Psoas muscle (tissue), 8 donors: ENCODE results near the gene UNG. TPM values are rescaled to one million over a fixed set of nuclear protein-coding genes. Genes with fewer than 3 reads are reported as not detected.
A peak's percentile ranks its signal among the peaks of the same experiment; 100 is the strongest.

Experiments used
- ATAC-seq, 4 donors: fragments of 200-7000 bp; cut with Tn5 transposase; one replicate each; pipeline ENCODE4 v1.9.1; 2020; ENCODE audit warnings: moderate library complexity in 3 of 4, mild to moderate bottlenecking in 2 of 4
- DNase-seq, 2 donors: peaks; one replicate each; pipeline ENCODE4 v3.0.0-alpha.2; 2020
- H3K27ac ChIP-seq: fragments of 200-600 bp; one replicate; pipeline ENCODE4 v1.8.0; 2022
- H3K27me3 ChIP-seq, 3 donors: fragments of 200-600 bp in 1 of 3; one replicate each; pipeline versions ENCODE4 v1.6.1 to v1.8.0; 2013 to 2022; ENCODE audit warnings: low read length in 2 of 3, mild to moderate bottlenecking in 2 of 3, moderate library complexity in 1 of 3; ENCODE audit not compliant: insufficient read depth in 3 of 3
- H3K36me3 ChIP-seq, 2 donors: fragments of 200-600 bp in 1 of 2; one replicate each; pipeline versions ENCODE4 v1.6.1 to v1.8.0; 2013 to 2022; ENCODE audit warnings: low read depth in 1 of 2, mild to moderate bottlenecking in 1 of 2, moderate library complexity in 1 of 2; ENCODE audit not compliant: insufficient read depth in 1 of 2
- H3K4me1 ChIP-seq: fragments of 200-600 bp; one replicate; pipeline ENCODE4 v1.8.0; 2022
- H3K4me3 ChIP-seq: fragments of 200-600 bp; one replicate; pipeline ENCODE4 v1.8.0; 2022; ENCODE audit warnings: mild to moderate bottlenecking
- H3K9me3 ChIP-seq: fragments of 200-600 bp; one replicate; pipeline ENCODE4 v1.8.0; 2022
- WGBS, 3 donors: extraction: QIAGEN DNeasy Blood & Tissue Kit; methylation state at CpG; one replicate each; pipeline versions ENCODE4 v1.1.6 to v1.1.7; 2013; 5-methylcytosine and 5-hydroxymethylcytosine counted together
- intact Hi-C, 2 donors: fragments of 100-400 bp; cut with DNase I; formaldehyde crosslinking; loops; one replicate each; pipeline versions ENCODE4 v1.11.0 to v1.14.2; 2022
- polyA plus RNA-seq, 3 donors: library from polyadenylated mRNA; stranded (reverse); fragments of 200-250 nt; gene quantifications; one replicate each; pipeline ENCODE4 v1.2.3, GENCODE V29; 2013
- total RNA-seq, 4 donors: library from RNA; stranded (reverse); fragmentation: NEBNext Ultra II Directional in 2 of 4; extraction: Animal tissue kit (Norgen Biotek cat#: 25700) in 2 of 4; gene quantifications; one replicate each; pipeline versions ENCODE4 v1.2.1 to v1.2.4, GENCODE V29; 2021 to 2023
- TF ChIP-seq, protein P1 (sequence below): fragments of 200-600 bp; IDR thresholded peaks from one replicate; pipeline ENCODE4 v1.8.0; 2022; ENCODE audit warnings: antibody characterized with exemption
- donor health status: healthy with polysubstance abuse.
- donor health status: DM: no; HTN: no; CAD: no; lungs with moderate emphysema.
- donor health status: Bipolar disorder and iron deficiency.
- donor health status: healthy.
- donor health status: DM: yes; HTN: yes; CAD: no.
- donor health status: DM: no; HTN: no; CAD: no.
- donor health status: DM: no; HTN: no; CAD: no.
- donor health status: DM: yes; HTN: yes; CAD: no.

Gene UNG
- total and polyA plus RNA-seq, 7 donors, result 34.3 to 93.1 (median 41.7) TPM

GRCh38 chr12:109114644-109115043, 17.2 kb downstream of the UNG start:
- H3K9me3 ChIP-seq, result no peaks in the 10 kb centered on the region
- TF ChIP-seq, protein P1, sequence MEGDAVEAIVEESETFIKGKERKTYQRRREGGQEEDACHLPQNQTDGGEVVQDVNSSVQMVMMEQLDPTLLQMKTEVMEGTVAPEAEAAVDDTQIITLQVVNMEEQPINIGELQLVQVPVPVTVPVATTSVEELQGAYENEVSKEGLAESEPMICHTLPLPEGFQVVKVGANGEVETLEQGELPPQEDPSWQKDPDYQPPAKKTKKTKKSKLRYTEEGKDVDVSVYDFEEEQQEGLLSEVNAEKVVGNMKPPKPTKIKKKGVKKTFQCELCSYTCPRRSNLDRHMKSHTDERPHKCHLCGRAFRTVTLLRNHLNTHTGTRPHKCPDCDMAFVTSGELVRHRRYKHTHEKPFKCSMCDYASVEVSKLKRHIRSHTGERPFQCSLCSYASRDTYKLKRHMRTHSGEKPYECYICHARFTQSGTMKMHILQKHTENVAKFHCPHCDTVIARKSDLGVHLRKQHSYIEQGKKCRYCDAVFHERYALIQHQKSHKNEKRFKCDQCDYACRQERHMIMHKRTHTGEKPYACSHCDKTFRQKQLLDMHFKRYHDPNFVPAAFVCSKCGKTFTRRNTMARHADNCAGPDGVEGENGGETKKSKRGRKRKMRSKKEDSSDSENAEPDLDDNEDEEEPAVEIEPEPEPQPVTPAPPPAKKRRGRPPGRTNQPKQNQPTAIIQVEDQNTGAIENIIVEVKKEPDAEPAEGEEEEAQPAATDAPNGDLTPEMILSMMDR, result no peak
- H3K27ac ChIP-seq, result peak overlapping the region; percentile 97
- H3K36me3 ChIP-seq, result no peaks in the 10 kb centered on the region
- 24 to 30% (median 25%) methylated on average over 2 of the region's 2 CpGs for WGBS, 3 donors
- peak overlapping the region; percentile 69 for H3K4me3 ChIP-seq
- H3K4me1 ChIP-seq, result peaks cover 36% of the 10 kb centered on the region
- no peak for ATAC-seq
- DNase-seq, result no peak
- H3K27me3 ChIP-seq, result no peaks in the 10 kb centered on the region
- intact Hi-C loops, result loop anchor here (5.0 kb wide), 3 partner anchors 43 to 273 kb away; no protein-coding TSS in a partner anchor

DNA sequence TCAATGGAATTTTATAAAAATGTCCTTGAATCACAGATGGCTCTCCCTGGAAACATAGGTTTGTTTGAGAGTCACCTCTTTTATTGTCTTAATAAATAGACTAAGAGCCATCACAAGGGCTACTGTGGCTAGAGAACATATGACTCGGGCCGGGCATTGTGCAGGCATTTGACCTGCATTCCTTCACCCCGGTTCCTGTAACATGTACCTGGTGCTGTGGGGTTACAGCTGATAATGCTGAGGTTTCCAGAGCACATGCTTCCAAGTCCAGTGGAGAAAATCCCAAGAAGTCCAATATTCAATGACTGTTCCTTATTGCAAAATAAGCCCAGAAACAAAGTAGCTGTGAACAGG, 18.0 kb downstream of the UNG start:
- TF ChIP-seq, protein P1, result no peak
- peak overlapping the region; percentile 97 for H3K27ac ChIP-seq
- H3K4me1 ChIP-seq, result peaks cover 43% of the 10 kb centered on the region
- DNase-seq, result peak in 1 of 2 donors; percentile 64
- no peaks in the 10 kb centered on the region for H3K36me3 ChIP-seq
- no peaks in the 10 kb centered on the region for H3K27me3 ChIP-seq
- H3K4me3 ChIP-seq, result peak overlapping the region; percentile 69
- intact Hi-C loops, result no loop called here
- H3K9me3 ChIP-seq, result no peaks in the 10 kb centered on the region
- 20 to 35% (median 26%) methylated on average over 3 of the region's 3 CpGs for WGBS, 3 donors
- peak; percentile 38 to 60 (median 46) for ATAC-seq

- DNase-seq (peak; percentile 78 to 94), ATAC-seq (peak; percentile 78 to 85 (median 82))
- intact Hi-C loops, result no loop called here
- no peaks in the 10 kb centered on the region for H3K36me3 ChIP-seq
- 12 to 15% (median 13%) methylated on average over 14 of the region's 14 CpGs for WGBS, 3 donors
- no peaks in the 10 kb centered on the region for H3K27me3 ChIP-seq
- TF ChIP-seq, protein P1, result no peak
- H3K27ac ChIP-seq, result peak within 1 kb of the TSS; percentile 97
- peaks cover 42% of the 10 kb centered on the region for H3K4me1 ChIP-seq
- H3K9me3 ChIP-seq, result no peaks in the 10 kb centered on the region
- H3K4me3 ChIP-seq, result peak within 1 kb of the TSS; percentile 69
Measured at GRCh38 chr12:109115758-109116610, 18.6 kb downstream of the UNG start, which contains the start of gene ACACB. ACACB (plus strand) TSS chr12:109116587; CDS start chr12:109139406, 22,819 bp downstream.

DNA sequence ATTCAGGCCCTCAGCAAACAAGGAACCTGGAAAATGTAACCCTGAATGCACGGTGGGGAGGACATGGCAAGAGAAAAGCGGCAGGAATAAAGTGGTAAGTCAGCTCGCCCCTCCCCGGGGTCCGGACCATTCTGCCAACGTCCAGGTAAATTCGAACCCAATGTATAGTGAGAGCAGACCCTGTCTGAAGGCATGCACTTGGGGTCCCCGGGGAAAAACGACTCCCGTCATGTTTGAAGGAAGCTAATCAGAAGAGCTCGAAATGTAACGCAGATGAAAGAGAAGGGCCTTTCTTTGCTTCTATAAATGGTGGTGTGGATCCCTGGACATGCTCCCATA, 19.2 kb downstream of the UNG start:
- DNase-seq (no peak), ATAC-seq (no peak)
- intact Hi-C loops, result no loop called here
- Histone ChIP-seq H3K4me1 (peaks cover 46% of the 10 kb centered on the region), H3K27ac (peak overlapping the region; percentile 97), H3K4me3 (peak overlapping the region; percentile 69), H3K9me3 (no peaks in the 10 kb centered on the region), H3K36me3 (peaks cover 0 to 3% of the 10 kb centered on the region in 2 donors), H3K27me3 (no peaks in the 10 kb centered on the region)
- TF ChIP-seq, protein P1, result no peak
- 18 to 31% (median 29%) methylated on average over 12 of the region's 12 CpGs for WGBS, 3 donors
